ENCODE measurements around the gene FGFRL1.
"Not testable (repeated sequence)": the region's sequence is repeated elsewhere in the genome, so short reads cannot be mapped to it uniquely, and the experiment has no call there.

The FGFRL1 gene

DNA sequence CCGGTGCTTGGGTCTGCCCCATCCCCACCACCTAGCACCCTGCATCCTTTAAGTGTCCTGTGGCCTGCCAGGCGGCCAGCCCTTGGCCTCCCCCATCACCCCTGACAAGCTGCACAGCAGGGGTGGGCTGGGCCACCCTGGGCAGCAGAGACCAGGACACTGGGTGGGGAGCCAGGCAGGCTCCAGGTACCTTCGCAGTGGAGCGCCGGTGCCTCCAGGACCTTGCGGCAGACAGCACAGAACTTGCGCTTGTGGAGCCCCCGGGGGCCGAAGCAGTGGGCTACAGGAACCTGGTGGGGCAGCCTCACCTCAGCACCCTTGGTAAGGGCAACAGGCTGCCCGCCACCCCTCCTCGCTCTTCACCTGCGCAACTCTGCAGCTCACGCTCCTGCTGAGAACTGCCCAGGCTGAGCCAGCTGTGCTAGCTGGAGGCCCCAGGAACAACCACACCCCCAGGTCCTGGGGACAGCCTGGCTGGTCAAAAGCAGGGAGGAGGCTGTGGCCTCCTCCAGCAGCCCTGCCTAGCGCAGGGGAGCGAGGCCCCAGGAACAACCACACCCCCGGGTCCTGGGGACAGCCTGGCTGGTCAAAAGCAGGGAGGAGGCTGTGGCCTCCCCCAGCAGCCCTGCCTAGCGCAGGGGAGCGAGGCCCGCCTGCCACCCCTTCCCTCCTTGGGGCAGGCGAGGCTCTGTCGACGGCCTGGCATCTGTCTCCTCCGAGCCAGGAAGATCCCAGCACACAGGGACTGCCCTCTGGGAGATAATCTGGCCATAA is 42.6 kb upstream of the FGFRL1 start:
- H3K4me3 ChIP-seq (ENCODE audit: low read depth in 1 of 2, low read length in 2 of 2) = no peak overlapping the region
- H3K27me3 ChIP-seq (ENCODE audit: low read depth, low read length) = no peaks in the 10 kb centered on the region
- H3K27ac ChIP-seq (ENCODE audit: low read length) = no peak overlapping the region
- peaks cover 0 to 17% of the 10 kb centered on the region in 2 donors for H3K36me3 ChIP-seq (ENCODE audit: control insufficient read depth in 1 of 2, insufficient read depth in 2 of 2, low read length in 2 of 2)
- H3K9me3 ChIP-seq (ENCODE audit: control insufficient read depth in 1 of 2, low read length in 2 of 2) = no peaks in the 10 kb centered on the region
- peaks cover 0 to 26% of the 10 kb centered on the region in 2 donors for H3K4me1 ChIP-seq (ENCODE audit: control insufficient read depth in 1 of 2, insufficient read depth in 2 of 2, low read length in 2 of 2)

DNA sequence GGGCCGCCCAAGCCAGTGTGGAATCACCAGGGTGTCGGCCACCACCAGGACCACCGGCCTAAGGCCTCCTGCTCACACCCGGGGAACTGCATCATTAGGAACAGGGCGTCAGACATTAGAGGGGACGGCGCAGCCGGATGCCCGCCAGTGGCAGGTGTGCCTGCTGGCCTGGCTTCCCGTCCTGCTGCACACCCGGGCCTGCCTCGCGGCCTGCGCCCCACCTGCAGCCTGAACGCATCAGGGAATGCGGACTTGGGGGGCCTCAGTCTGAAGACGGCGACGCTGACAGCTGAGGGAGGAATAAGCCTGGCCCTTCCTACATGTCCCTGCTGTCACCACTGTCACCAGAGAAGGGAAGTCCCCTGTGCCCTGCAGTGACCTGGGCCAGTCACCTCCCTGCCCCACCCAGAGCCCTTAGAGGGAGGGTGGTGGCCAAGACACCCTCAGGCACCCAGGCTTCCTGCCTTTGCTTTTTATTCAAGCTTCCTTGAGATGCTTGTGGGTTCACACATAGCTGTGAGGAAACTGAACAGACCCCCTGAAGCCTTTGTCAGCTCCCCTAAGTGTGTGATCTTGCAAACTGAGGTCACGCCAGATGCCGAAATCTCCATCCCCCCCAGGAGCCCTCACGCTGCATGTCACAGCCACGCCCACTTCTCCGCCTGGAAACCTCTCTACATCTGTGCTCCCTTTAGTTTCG is 41.2 kb upstream of the FGFRL1 start:
- Histone ChIP-seq H3K9me3 (ENCODE audit: control insufficient read depth in 1 of 2, low read length in 2 of 2) (no peaks in the 10 kb centered on the region), H3K27me3 (ENCODE audit: low read depth, low read length) (no peaks in the 10 kb centered on the region), H3K36me3 (ENCODE audit: control insufficient read depth in 1 of 2, insufficient read depth in 2 of 2, low read length in 2 of 2) (peaks cover 0 to 12% of the 10 kb centered on the region in 2 donors), H3K4me3 (ENCODE audit: low read depth in 1 of 2, low read length in 2 of 2) (no peak overlapping the region), H3K4me1 (ENCODE audit: control insufficient read depth in 1 of 2, insufficient read depth in 2 of 2, low read length in 2 of 2) (peaks cover 0 to 30% of the 10 kb centered on the region in 2 donors), H3K27ac (ENCODE audit: low read length) (no peak overlapping the region)

DNA sequence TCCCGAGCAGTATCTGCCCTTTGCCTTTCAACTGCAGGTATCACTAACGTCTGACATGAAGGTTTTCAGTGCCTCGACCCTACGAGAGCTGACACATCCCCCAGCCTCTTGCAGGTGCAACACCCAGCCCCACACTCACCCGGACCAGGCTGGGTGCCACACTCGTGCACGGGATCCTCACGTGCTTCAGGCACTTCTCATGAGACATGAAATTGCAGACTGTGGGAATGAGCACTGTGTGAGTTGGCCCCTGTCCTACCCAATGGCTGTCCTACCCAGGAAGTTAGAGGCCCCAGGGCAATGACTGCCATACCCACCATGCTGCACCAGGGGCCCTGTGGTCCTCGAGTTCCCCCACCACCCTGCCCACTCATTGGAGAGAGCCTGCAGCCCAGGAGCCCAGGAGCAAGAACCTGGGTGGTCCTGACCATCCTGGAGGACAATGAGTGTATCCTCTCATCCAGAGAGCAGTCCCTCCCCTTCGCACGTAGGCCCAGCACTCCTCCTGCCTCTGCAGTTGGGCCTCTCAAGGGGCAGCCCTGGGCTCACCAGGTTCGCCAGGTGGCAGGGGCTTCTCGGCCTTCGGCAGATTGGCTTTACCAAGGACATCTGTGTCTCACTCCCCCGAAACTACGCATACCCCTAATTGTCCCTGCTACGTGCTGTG is 40.4 kb upstream of the FGFRL1 start:
- Histone ChIP-seq H3K4me3 (ENCODE audit: low read depth in 1 of 2, low read length in 2 of 2) (peak overlapping the region in 1 of 2 donors; percentile 16), H3K27ac (ENCODE audit: low read length) (no peak overlapping the region), H3K9me3 (ENCODE audit: control insufficient read depth in 1 of 2, low read length in 2 of 2) (no peaks in the 10 kb centered on the region), H3K4me1 (ENCODE audit: control insufficient read depth in 1 of 2, insufficient read depth in 2 of 2, low read length in 2 of 2) (peaks cover 0 to 30% of the 10 kb centered on the region in 2 donors), H3K36me3 (ENCODE audit: control insufficient read depth in 1 of 2, insufficient read depth in 2 of 2, low read length in 2 of 2) (peaks cover 0 to 4% of the 10 kb centered on the region in 2 donors), H3K27me3 (ENCODE audit: low read depth, low read length) (no peaks in the 10 kb centered on the region)

DNA sequence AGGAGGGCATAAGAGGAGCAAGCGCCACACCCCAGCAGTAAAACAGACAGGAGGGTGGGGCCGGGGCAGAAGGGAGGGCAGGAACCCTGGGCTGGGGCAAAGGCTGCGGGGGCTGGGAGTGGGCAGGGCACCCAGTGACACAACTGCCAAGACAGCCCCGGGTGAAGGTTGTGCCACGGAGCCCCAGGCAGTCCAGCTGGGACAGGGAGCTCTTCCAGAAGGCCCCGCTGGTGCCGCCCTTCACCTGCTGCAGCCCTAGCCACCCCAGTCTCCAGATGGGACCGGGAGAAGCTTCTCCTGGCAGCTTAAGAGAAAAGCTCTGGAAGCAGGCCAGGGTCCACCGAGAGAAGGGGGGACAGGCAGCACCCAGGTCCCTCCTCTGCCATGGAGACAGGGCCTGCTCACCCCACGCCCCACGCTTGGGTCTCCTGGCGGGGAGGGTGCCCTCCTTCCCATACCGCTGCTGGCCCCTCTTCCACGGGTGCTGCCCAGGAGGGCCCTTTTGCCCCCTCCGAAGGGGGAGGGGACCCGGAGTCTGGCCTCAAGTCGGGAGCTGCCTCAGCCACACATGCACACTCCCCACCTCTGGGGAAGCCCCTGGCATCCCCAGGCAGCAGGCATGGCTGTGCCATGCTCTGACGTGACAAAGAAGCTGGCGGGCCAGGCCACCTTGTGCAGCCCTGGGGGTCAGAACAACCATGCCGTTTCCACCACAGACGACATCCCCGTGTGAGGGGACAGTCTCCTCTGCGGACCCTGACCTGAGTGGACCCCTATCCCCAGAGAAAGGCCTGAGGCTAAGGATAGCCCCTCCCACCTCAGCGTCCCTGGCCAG is 39.5 kb upstream of the FGFRL1 start:
- Histone ChIP-seq H3K36me3 (ENCODE audit: control insufficient read depth in 1 of 2, insufficient read depth in 2 of 2, low read length in 2 of 2) (no peaks in the 10 kb centered on the region), H3K4me3 (ENCODE audit: low read depth in 1 of 2, low read length in 2 of 2) (peak overlapping the region; percentile 52 to 89), H3K27ac (ENCODE audit: low read length) (no peak overlapping the region), H3K4me1 (ENCODE audit: control insufficient read depth in 1 of 2, insufficient read depth in 2 of 2, low read length in 2 of 2) (peaks cover 0 to 30% of the 10 kb centered on the region in 2 donors), H3K27me3 (ENCODE audit: low read depth, low read length) (no peaks in the 10 kb centered on the region), H3K9me3 (ENCODE audit: control insufficient read depth in 1 of 2, low read length in 2 of 2) (no peaks in the 10 kb centered on the region)

DNA sequence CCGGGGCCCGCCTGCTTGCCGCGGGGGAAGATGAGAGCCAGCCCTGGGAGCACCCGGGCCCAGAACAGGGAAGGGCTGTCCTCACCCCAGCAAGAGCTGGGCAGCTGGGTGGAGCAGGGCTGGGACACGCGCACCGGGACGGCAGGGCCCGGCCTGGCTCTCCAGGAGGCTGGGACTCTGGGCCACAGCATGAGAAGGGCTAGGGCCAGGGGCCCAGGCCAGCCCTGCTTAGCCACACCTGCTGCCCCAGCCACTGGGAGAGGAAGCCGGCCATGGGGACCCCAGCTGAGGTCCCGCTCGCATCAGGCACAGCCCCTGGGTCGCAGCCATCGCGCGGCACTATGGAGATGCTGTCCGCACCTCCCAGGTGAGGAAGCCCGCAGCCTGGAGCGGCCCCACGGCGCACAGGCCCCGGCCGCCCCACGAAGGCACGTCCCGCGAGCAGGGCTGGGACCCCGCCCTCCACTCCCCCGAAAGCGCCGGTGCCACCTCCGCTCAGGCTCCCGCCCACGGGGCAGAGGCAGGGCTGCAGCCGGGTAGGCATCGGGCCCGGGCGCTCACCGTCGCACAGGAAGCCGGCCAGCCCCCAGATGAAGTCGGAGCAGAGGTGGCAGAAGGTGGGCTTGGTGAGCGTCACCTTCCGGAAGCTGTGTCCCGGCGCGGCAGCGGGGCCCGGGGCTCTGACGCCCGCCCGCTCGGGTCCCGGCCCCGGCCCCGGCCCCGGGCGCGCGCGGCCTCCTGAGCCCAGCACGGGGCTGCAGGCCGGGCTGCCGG is 38.6 kb upstream of the FGFRL1 start:
- H3K27me3 ChIP-seq (ENCODE audit: low read depth, low read length) = no peaks in the 10 kb centered on the region
- H3K9me3 ChIP-seq (ENCODE audit: control insufficient read depth in 1 of 2, low read length in 2 of 2) = no peaks in the 10 kb centered on the region
- H3K4me3 ChIP-seq (ENCODE audit: low read depth in 1 of 2, low read length in 2 of 2) = peak overlapping the region; percentile 52 to 89
- H3K4me1 ChIP-seq (ENCODE audit: control insufficient read depth in 1 of 2, insufficient read depth in 2 of 2, low read length in 2 of 2) = peaks cover 0 to 26% of the 10 kb centered on the region in 2 donors
- no peak overlapping the region for H3K27ac ChIP-seq (ENCODE audit: low read length)
- no peaks in the 10 kb centered on the region for H3K36me3 ChIP-seq (ENCODE audit: control insufficient read depth in 1 of 2, insufficient read depth in 2 of 2, low read length in 2 of 2)

DNA sequence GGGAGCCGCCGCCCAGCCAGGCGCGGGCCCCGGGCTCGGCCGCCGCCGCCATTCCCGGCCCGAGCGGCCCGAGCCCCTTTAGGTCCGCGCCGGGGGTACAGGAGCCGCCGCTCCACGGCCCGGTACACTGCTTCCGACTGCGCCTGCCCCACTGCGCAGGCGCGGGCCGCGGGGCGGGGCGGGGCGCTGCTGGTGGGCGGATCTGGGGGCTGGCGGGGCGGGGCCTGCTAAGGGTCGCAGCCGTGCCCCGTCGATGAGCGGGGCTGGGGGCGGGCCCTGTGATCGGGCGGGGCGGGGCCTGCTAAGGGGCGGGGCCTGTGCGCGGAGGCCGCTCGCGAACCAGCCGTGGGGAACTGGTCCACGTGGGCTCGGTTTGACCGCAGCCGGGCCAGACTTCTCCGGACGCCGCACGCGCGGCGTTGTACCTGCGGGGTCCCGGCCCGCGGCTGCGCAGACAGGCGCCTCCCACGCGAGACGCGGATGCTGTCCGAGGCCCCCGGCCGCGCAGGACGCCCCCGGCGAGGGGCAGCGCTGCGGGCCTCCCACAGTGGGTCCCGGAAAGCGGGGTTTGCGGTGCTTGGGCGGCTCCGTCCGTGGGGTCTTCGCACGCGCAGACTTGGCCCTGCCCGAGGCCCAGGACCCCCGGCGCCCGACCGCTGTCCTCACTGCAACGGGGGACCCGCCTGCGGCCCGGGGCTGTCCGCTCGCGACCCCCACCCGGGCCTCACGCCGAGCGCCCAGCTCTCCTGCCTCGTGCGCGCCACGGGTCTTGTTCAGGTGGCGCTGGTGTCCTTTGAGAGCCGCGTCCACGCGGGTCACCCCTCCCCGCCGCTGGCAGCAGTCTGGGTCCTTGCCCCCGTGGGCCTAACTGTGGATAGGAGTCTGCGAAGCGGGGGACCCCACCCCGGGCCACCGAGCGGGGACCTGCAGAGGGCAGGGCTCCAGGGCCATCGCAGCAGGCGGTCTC is 37.7 kb upstream of the FGFRL1 start, which contains the start of gene DGKQ:
TSS of gene DGKQ (minus strand) at position 139 of the 967 bp plus-strand sequence. CDS start at position 52, 87 bp downstream.
- H3K36me3 ChIP-seq (ENCODE audit: control insufficient read depth in 1 of 2, insufficient read depth in 2 of 2, low read length in 2 of 2) = no peaks in the 10 kb centered on the region
- H3K4me3 ChIP-seq (ENCODE audit: low read depth in 1 of 2, low read length in 2 of 2) = peak within 1 kb of the TSS; percentile 52 to 89
- no peak within 1 kb of the TSS for H3K27ac ChIP-seq (ENCODE audit: low read length)
- no peaks in the 10 kb centered on the region for H3K27me3 ChIP-seq (ENCODE audit: low read depth, low read length)
- no peaks in the 10 kb centered on the region for H3K9me3 ChIP-seq (ENCODE audit: control insufficient read depth in 1 of 2, low read length in 2 of 2)
- peaks cover 0 to 25% of the 10 kb centered on the region in 2 donors for H3K4me1 ChIP-seq (ENCODE audit: control insufficient read depth in 1 of 2, insufficient read depth in 2 of 2, low read length in 2 of 2)

DNA sequence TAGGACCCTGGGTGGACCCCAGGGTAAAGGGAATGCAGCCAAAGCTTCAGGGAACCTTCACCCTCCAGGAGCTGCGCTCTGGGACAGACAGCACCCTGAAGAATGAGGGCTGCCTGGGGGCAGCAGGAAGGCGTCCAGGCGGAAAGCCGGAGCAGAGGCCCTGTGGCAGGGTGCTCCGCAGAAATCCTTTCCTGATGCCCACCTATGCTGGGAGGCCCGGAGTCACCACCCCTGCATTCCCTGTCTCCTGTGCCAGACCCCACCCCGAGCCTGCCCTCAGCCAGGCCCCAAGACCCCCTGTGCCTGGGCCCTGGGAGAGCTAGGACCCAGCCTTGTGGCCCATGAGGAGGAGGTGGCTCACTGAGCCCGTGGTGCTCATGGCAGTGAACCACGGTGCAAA is 36.8 kb upstream of the FGFRL1 start:
- no peaks in the 10 kb centered on the region for H3K27me3 ChIP-seq (ENCODE audit: low read depth, low read length)
- no peaks in the 10 kb centered on the region for H3K36me3 ChIP-seq (ENCODE audit: control insufficient read depth in 1 of 2, insufficient read depth in 2 of 2, low read length in 2 of 2)

DNA sequence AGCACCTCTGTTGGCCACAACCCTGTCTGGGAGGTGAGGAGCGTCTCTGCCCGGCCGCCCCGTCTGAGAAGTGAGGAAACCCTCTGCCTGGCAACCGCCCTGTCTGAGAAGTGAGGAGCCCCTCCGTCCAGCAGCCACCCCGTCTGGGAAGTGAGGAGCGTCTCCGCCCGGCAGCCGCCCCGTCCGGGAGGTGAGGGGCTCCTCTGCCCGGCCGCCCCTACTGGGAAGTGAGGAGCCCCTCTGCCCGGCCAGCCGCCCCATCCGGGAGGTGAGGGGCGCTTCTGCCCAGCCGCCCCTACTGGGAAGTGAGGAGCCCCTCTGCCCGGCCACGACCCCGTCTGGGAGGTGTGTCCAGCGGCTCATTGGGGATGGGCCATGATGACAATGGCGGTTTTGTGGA is 35.4 kb upstream of the FGFRL1 start:
- not testable (repeated sequence) for H3K27ac ChIP-seq (ENCODE audit: low read length); H3K9me3 ChIP-seq (ENCODE audit: control insufficient read depth in 1 of 2, low read length in 2 of 2); H3K27me3 ChIP-seq (ENCODE audit: low read depth, low read length); H3K36me3 ChIP-seq (ENCODE audit: control insufficient read depth in 1 of 2, insufficient read depth in 2 of 2, low read length in 2 of 2); H3K4me3 ChIP-seq (ENCODE audit: low read depth in 1 of 2, low read length in 2 of 2)
- H3K4me1 ChIP-seq (ENCODE audit: control insufficient read depth in 1 of 2, insufficient read depth in 2 of 2, low read length in 2 of 2) = peaks cover 0 to 30% of the 10 kb centered on the region in 2 donors

More for the DNA sequence above, 36.8 kb upstream of the FGFRL1 start:
- Histone ChIP-seq H3K4me1 (ENCODE audit: control insufficient read depth in 1 of 2, insufficient read depth in 2 of 2, low read length in 2 of 2) (peaks cover 0 to 28% of the 10 kb centered on the region in 2 donors), H3K9me3 (ENCODE audit: control insufficient read depth in 1 of 2, low read length in 2 of 2) (no peaks in the 10 kb centered on the region), H3K4me3 (ENCODE audit: low read depth in 1 of 2, low read length in 2 of 2) (no peak overlapping the region), H3K27ac (ENCODE audit: low read length) (no peak overlapping the region)

DNA sequence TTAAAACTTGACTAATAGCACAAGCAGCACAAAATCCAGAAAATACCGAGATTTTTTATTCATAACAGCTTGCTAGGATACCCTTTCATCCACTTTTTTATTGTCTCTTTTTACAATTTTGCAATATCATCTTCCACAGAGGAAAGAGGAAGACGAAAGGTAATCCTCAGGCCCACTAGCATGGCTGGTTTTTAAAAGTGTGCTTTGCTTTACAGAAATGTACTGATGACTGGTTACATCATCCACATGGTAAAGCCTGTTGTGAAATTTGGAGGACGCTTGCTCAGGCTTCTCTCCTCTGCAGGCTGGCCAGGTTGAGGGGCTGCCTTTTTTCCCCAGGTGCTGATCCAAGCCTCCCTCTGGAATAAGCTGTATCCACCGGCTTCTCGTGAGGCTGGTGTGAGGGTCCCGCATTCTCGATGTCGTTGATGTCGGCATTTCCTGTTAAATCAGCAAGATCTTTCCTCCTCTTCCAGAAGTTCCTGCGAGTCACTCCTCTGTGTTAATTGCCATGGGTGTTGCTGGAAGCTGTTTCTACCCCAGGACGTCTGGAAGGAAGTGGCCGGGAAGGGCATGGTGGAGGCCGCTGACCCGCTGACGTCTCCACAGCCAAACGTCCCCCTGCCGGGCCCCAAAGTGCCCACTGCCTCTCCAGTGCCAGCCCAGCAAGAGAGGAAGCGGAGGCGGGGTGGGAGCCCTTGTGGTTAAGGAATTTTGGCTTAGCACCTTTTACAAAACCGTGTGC is 32.3 kb upstream of the FGFRL1 start:
- Histone ChIP-seq H3K4me1 (ENCODE audit: control insufficient read depth in 1 of 2, insufficient read depth in 2 of 2, low read length in 2 of 2) (peaks cover 0 to 6% of the 10 kb centered on the region in 2 donors), H3K4me3 (ENCODE audit: low read depth in 1 of 2, low read length in 2 of 2) (no peak overlapping the region), H3K27ac (ENCODE audit: low read length) (no peak overlapping the region), H3K27me3 (ENCODE audit: low read depth, low read length) (no peaks in the 10 kb centered on the region), H3K36me3 (ENCODE audit: control insufficient read depth in 1 of 2, insufficient read depth in 2 of 2, low read length in 2 of 2) (no peaks in the 10 kb centered on the region), H3K9me3 (ENCODE audit: control insufficient read depth in 1 of 2, low read length in 2 of 2) (no peaks in the 10 kb centered on the region)

Data from muscle layer of duodenum (tissue), 2 donors.